ENCODE data around the gene TRIM60. TPM values are rescaled to one million over a fixed set of nuclear protein-coding genes. Genes with fewer than 3 reads are reported as not detected.

The TRIM60 gene
- total RNA-seq, 1 donor from 2014 or later, result not detected

- DNase-seq (ENCODE audit: low read depth) (no peak), FAIRE-seq (no peak)
- Histone ChIP-seq H3K36me3 (ENCODE audit: control insufficient read depth, insufficient read depth, low read length) (peaks cover 6% of the 10 kb centered on the region), H3K27me3 (ENCODE audit: control insufficient read depth, insufficient read depth, low read length) (no peaks in the 10 kb centered on the region), H3K4me3 (ENCODE audit: low read depth, low read length) (no peak overlapping the region)
- TF ChIP-seq CTCF (IDR thresholded peaks at IDR 0.05; ENCODE audit: insufficient read depth, low read length, severe bottlenecking), result no peak
These were observed 56.6 kb downstream of the TRIM60 start for GRCh38 chr4:165088366-165088765.

Other genes with a start within 250 kb of the TRIM60 start
- not detected in 2 replicates for gene APELA, start 154.8 kb upstream of the TRIM60 start, total RNA-seq
- gene TRIM61, start 54.3 kb upstream of the TRIM60 start, total RNA-seq, result 0.26 and 1.1 TPM in 2 replicates
- not detected in 2 replicates for gene TRIM75, start 21.9 kb downstream of the TRIM60 start, total RNA-seq
- gene TMEM192, start 80.9 kb downstream of the TRIM60 start, total RNA-seq, result 10.8 and 12.9 TPM in 2 replicates
- gene KLHL2, start 175.6 kb downstream of the TRIM60 start, total RNA-seq, result 49.2 and 52.6 TPM in 2 replicates

All from bronchial epithelial cell (primary cell).